ENCODE data around the gene FRS3. TPM values are rescaled to one million over a fixed set of nuclear protein-coding genes. Genes with fewer than 3 reads are reported as not detected.

Gene FRS3
- total and polyA plus RNA-seq, 2 of the 13 experiments (the other 11 are each of a cell fraction or from before 2014, with no cell fraction given) = 3.0 to 7.4 TPM

- TF ChIP-seq ZNF546 (CRISPR knock-in tag; conservative IDR thresholded peaks at IDR 0.05) (0 out of 2 replicates have a peak, but pooled peaks have one; percentile 41), BORCS8-MEF2B (CRISPR knock-in tag; IDR thresholded peaks at IDR 0.05) (no peak), PRDM15 (CRISPR knock-in tag; IDR thresholded peaks at IDR 0.05) (no peak), ZNF558 (CRISPR knock-in tag; IDR thresholded peaks at IDR 0.05; ENCODE audit: borderline replicate concordance) (no peak), ZNF24 (IDR thresholded peaks at IDR 0.05) (no peak), ZNF790 (CRISPR knock-in tag; IDR thresholded peaks at IDR 0.05; ENCODE audit: borderline replicate concordance) (no peak), CBX2 (IDR thresholded peaks at IDR 0.05; ENCODE audit: low read depth, low read length) (no peak), CBX2 (CRISPR knock-in tag; IDR thresholded peaks at IDR 0.05; ENCODE audit: low read depth) (no peak), PREB (CRISPR knock-in tag; IDR thresholded peaks at IDR 0.05) (no peak), TFE3 (CRISPR knock-in tag; IDR thresholded peaks at IDR 0.05) (no peak), BCL6 (CRISPR knock-in tag; IDR thresholded peaks at IDR 0.05) (peak; percentile 55), ATF2 (CRISPR knock-in tag; IDR thresholded peaks at IDR 0.05) (no peak), NFE2 (CRISPR knock-in tag; IDR thresholded peaks at IDR 0.05) (no peak), HOXA3 (CRISPR knock-in tag; IDR thresholded peaks at IDR 0.05) (peak; percentile 88), HNRNPL (IDR thresholded peaks at IDR 0.05; ENCODE audit: low read depth, low read length) (0 out of 2 replicates have a peak, but pooled peaks have one; percentile 69), ZNF451 (CRISPR knock-in tag; IDR thresholded peaks at IDR 0.05) (peak; percentile 73; the same call in 1 of the 2 replicates)
- TF ChIP-seq, protein P1, sequence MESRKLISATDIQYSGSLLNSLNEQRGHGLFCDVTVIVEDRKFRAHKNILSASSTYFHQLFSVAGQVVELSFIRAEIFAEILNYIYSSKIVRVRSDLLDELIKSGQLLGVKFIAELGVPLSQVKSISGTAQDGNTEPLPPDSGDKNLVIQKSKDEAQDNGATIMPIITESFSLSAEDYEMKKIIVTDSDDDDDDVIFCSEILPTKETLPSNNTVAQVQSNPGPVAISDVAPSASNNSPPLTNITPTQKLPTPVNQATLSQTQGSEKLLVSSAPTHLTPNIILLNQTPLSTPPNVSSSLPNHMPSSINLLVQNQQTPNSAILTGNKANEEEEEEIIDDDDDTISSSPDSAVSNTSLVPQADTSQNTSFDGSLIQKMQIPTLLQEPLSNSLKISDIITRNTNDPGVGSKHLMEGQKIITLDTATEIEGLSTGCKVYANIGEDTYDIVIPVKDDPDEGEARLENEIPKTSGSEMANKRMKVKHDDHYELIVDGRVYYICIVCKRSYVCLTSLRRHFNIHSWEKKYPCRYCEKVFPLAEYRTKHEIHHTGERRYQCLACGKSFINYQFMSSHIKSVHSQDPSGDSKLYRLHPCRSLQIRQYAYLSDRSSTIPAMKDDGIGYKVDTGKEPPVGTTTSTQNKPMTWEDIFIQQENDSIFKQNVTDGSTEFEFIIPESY (CRISPR knock-in tag; IDR thresholded peaks at IDR 0.05) = 0 out of 2 replicates have a peak, but pooled peaks have one; percentile 44
- TF ChIP-seq, protein P2, sequence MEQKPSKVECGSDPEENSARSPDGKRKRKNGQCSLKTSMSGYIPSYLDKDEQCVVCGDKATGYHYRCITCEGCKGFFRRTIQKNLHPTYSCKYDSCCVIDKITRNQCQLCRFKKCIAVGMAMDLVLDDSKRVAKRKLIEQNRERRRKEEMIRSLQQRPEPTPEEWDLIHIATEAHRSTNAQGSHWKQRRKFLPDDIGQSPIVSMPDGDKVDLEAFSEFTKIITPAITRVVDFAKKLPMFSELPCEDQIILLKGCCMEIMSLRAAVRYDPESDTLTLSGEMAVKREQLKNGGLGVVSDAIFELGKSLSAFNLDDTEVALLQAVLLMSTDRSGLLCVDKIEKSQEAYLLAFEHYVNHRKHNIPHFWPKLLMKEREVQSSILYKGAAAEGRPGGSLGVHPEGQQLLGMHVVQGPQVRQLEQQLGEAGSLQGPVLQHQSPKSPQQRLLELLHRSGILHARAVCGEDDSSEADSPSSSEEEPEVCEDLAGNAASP (CRISPR knock-in tag; IDR thresholded peaks at IDR 0.05; ENCODE audit: borderline replicate concordance) = 0 out of 2 replicates have a peak, but pooled peaks have one; percentile 60
These were observed 56.0 kb downstream of the FRS3 start (continued) for GRCh38 chr6:41723530-41724227.
